GM12878 (cell line): ENCODE measurements around the gene DNAAF8. TPM values are rescaled to one million over a fixed set of nuclear protein-coding genes. Genes with fewer than 3 reads are reported as not detected.

Source experiments
- ATAC-seq: fragments of 200-7000 bp; cut with Tn5 transposase; 3 replicates; pipeline ENCODE4 v1.9.1; 2020; ENCODE audit warnings: mild to moderate bottlenecking, moderate library complexity
- BruUV-seq: library from RNA; stranded (reverse); fragments of 400-500 nt; replicated peaks from 2 replicates; lab custom pipeline; 2021; lab: Mats Ljungman, UMichigan
- CTCF ChIA-PET: fragments of 300-600 bp; sonication (Branson Sonifier 250); formaldehyde crosslinking; extraction: SDS; loops from one replicate; lab custom pipeline; 2021; ENCODE audit warnings: inconsistent platforms; lab: Yijun Ruan, JAX
- POLR2A ChIA-PET: fragments of 350-600 bp; formaldehyde crosslinking; extraction: SDS; loops from one replicate; lab custom pipeline; 2021; ENCODE audit warnings: inconsistent platforms; lab: Charles Lee
- RAD21 ChIA-PET: fragments of 300-600 bp; sonication (Branson Sonifier 250); formaldehyde crosslinking; loops from one replicate; lab custom pipeline; 2023; ENCODE audit warnings: antibody characterized with exemption; ENCODE audit not compliant: unreplicated experiment; lab: Charles Lee
- SMC1A ChIA-PET: fragments of 300-600 bp; sonication (Branson Sonifier 250); formaldehyde crosslinking; loops from one replicate; lab custom pipeline; 2023; ENCODE audit not compliant: unreplicated experiment, uncharacterized antibody; lab: Charles Lee
- DNase-seq: peaks from one replicate; pipeline ENCODE4 v3.0.0-alpha.2; 2011; ENCODE audit warnings: low read depth, low spot score
- FAIRE-seq: peaks from 3 replicates; lab custom pipeline; 2011; peaks lifted over from hg19 to GRCh38; lab: Jason Lieb, UNC
- H2AFZ ChIP-seq: 2 replicates; pipeline ENCODE4 v1.6.0; 2011; ENCODE audit warnings: low read depth, low read length, control low read depth; ENCODE audit not compliant: control insufficient read depth
- H3K27ac ChIP-seq: 2 replicates; pipeline ENCODE4 v1.5.1; 2011; ENCODE audit warnings: control low read depth; ENCODE audit not compliant: control insufficient read depth, insufficient read depth
- H3K27me3 ChIP-seq, 2 experiments: replicated peaks in 1 of 2; 2 replicates each; pipeline versions ENCODE4 v1.6.0 to v1.6.1; 2011; ENCODE audit warnings: low read length in 1 of 2; ENCODE audit not compliant: control insufficient read depth in 2 of 2, insufficient read depth in 2 of 2
- H3K36me3 ChIP-seq, 2 experiments: 2 replicates each; pipeline ENCODE4 v1.5.1; 2011; ENCODE audit warnings: low read length in 1 of 2; ENCODE audit not compliant: control insufficient read depth in 2 of 2, insufficient read depth in 2 of 2
- H3K4me1 ChIP-seq: 2 replicates; pipeline ENCODE4 v1.6.1; 2011; ENCODE audit warnings: mild to moderate bottlenecking, low read length, moderate library complexity, mixed read lengths; ENCODE audit not compliant: control insufficient read depth, insufficient read depth
- H3K4me2 ChIP-seq: 2 replicates; pipeline ENCODE4 v1.6.0; 2011; ENCODE audit warnings: control low read depth; ENCODE audit not compliant: control insufficient read depth, insufficient read depth
- H3K4me3 ChIP-seq: fragments of 200-600 bp; sonication (generic); 2 replicates; pipeline ENCODE4 v1.5.1; 2016
- H3K79me2 ChIP-seq: 2 replicates; pipeline ENCODE4 v1.6.0; 2011; ENCODE audit warnings: low read length; ENCODE audit not compliant: control insufficient read depth, insufficient read depth
- H3K9ac ChIP-seq: 2 replicates; pipeline ENCODE4 v1.8.0; 2011; ENCODE audit warnings: low read length, control low read depth, mixed read lengths; ENCODE audit not compliant: control insufficient read depth, insufficient read depth
- H3K9me3 ChIP-seq: replicated peaks from 3 replicates; pipeline ENCODE4 v1.5.1; 2011; ENCODE audit warnings: mild to moderate bottlenecking, low read length; ENCODE audit not compliant: control insufficient read depth, insufficient read depth
- H4K20me1 ChIP-seq: 2 replicates; pipeline ENCODE4 v1.6.0; 2011; ENCODE audit not compliant: control insufficient read depth, insufficient read depth
- BCL3 ChIP-seq: IDR thresholded peaks from 2 replicates; pipeline ENCODE4 v1.6.1; 2011; ENCODE audit warnings: borderline replicate concordance, low read depth, mild to moderate bottlenecking, moderate library complexity, low read length; ENCODE audit not compliant: insufficient read depth, poor library complexity, severe bottlenecking
- GATAD2B ChIP-seq: fragments of 450-650 bp; conservative IDR thresholded peaks from 2 replicates; pipeline ENCODE4 v1.6.1; 2017; ENCODE audit warnings: low read depth, mild to moderate bottlenecking, moderate library complexity
- NKRF ChIP-seq: fragments of 450-650 bp; conservative IDR thresholded peaks from 2 replicates; pipeline ENCODE4 v1.6.1; 2017; ENCODE audit warnings: mild to moderate bottlenecking, moderate library complexity
- RBBP5 ChIP-seq: fragments of 200-600 bp; sonication (generic); conservative IDR thresholded peaks from 2 replicates; pipeline ENCODE4 v1.6.1; 2016
- SUZ12 ChIP-seq: fragments of 200-600 bp; sonication (generic); IDR thresholded peaks from one replicate; pipeline ENCODE4 v1.6.1; 2018; ENCODE audit warnings: antibody characterized with exemption, mild to moderate bottlenecking; ENCODE audit not compliant: unreplicated experiment
- WGBS: methylation state at CpG from one replicate; pipeline ENCODE4 v1.1.6; 2016; ENCODE audit warnings: low lambda C conversion rate; ENCODE audit not compliant: insufficient replicate concordance, insufficient coverage; ENCODE audit errors: missing lambda C conversion rate; 5-methylcytosine and 5-hydroxymethylcytosine counted together
- in situ Hi-C: fragments of 300-500 bp; cut with MboI; formaldehyde crosslinking; loops from 9 replicates; pipeline ENCODE4 v1.14.3; 2018; ENCODE audit warnings: mixed read lengths
- intact Hi-C: fragments of 100-400 bp; cut with micrococcal nuclease; formaldehyde crosslinking; loops from one replicate; pipeline ENCODE4 v1.14.2; 2022; ENCODE audit not compliant: unreplicated experiment
- polyA plus RNA-seq, 11 experiments: library from polyadenylated mRNA; depleted of rRNA in 4 of 11; unstranded in 6 of 11; stranded (reverse) in 5 of 11; fragments of >200 nt; fragmentation: Nextera tagmentation in 4 of 11; fragmentation: Illumina TruSeq in 1 of 11; extraction: Ambion mirVana in 4 of 11; extraction: Trizol in 1 of 11; gene quantifications; 1 replicate in 1 of 11; 2 replicates in 10 of 11; pipeline versions ENCODE4 v1.2.1 to v1.2.3, GENCODE V29; 2011 to 2016; ENCODE audit warnings: inconsistent platforms in 2 of 11, missing spikeins in 2 of 11, low read depth in 1 of 11
- total RNA-seq, 4 experiments: library from RNA; depleted of rRNA in 3 of 4; stranded (reverse); fragments of >200 nt in 3 of 4; fragmentation: Illumina TruSeq in 1 of 4; extraction: Trizol in 1 of 4; gene quantifications; 2 replicates each; pipeline versions ENCODE4 v1.2.1 to v1.2.3, GENCODE V29; 2013 to 2021

The DNAAF8 gene
- total and polyA plus RNA-seq, 10 of the 15 experiments (the other 5 are each of a cell fraction or from before 2014, with no cell fraction given), result 0.01 to 0.78 (median 0.22) TPM; not detected in 2

GRCh38 chr16:4692460-4693295 is 41.7 kb upstream of the DNAAF8 start:
- no peak for DNase-seq

More at GRCh38 chr16:4692460-4693295, 41.7 kb upstream of the DNAAF8 start:
- SMC1A ChIA-PET, result no interaction called here
- Histone ChIP-seq H3K9me3 (no peaks in the 10 kb centered on the region), H4K20me1 (no peaks in the 10 kb centered on the region), H3K79me2 (peaks cover 11% of the 10 kb centered on the region), H3K36me3 (peaks cover 2 to 19% of the 10 kb centered on the region in 2 experiments; a peak in 3 of 4 replicates), H3K4me2 (peak overlapping the region; percentile 99), H3K27me3 (no peaks in the 10 kb centered on the region), H3K4me1 (peaks cover 12% of the 10 kb centered on the region), H3K9ac (peak overlapping the region; percentile 61), H3K4me3 (peak overlapping the region; percentile 71), H3K27ac (peak overlapping the region; percentile 13; the same call in 1 of the 2 replicates), H2AFZ (peak overlapping the region; percentile 77)
- TSS peak; percentile 70 for BruUV-seq
- RAD21 ChIA-PET, result interaction anchor here (0.6 to 1.9 kb wide), 3 partner anchors 42 to 156 kb away, joined by 3 to 7 read pairs (median 4); partner anchors contain the start of genes ANKS3 and DNAAF8
- FAIRE-seq (no peak), ATAC-seq (peak; percentile 28)
- intact Hi-C loops, result loop anchor here (5.0 kb wide), 1 partner anchor 265 kb away; the partner anchor contains the start of gene SEC14L5
- WGBS, result 23% methylated on average over 31 of the region's 31 CpGs
- CTCF ChIA-PET, result interaction anchor here (0.5 kb wide), 1 partner anchor 102 kb away, joined by 4 read pairs; no protein-coding TSS in a partner anchor
- POLR2A ChIA-PET, result interaction anchor here (0.5 to 1.3 kb wide), 3 partner anchors 42 to 216 kb away, joined by 4 to 6 read pairs (median 4); partner anchors contain the start of genes ANKS3 and DNAAF8
- TF ChIP-seq BCL3, result peak; percentile 21
- TF ChIP-seq SUZ12, result no peak
- TF ChIP-seq NKRF, result peak; percentile 40
- 0 out of 2 replicates have a peak, but pooled peaks have one; percentile 22 for TF ChIP-seq GATAD2B
- no peak for TF ChIP-seq RBBP5
- in situ Hi-C loops, result no loop called here
